ENCODE data around the gene KLF3. TPM values are rescaled to one million over a fixed set of nuclear protein-coding genes. Genes with fewer than 3 reads are reported as not detected.
A peak's percentile ranks its signal among the peaks of the same experiment; 100 is the strongest.

Gene KLF3
- total RNA-seq, 1 experiment from 2014 or later = 29.0 TPM

- Histone ChIP-seq H3K23me2 (ENCODE audit: insufficient read length, low read depth, low read length, poor library complexity, severe bottlenecking) (no peaks in the 10 kb centered on the region), H3K4ac (ENCODE audit: low read depth, low read length) (no peak overlapping the region), H4K5ac (ENCODE audit: insufficient read length, low read depth, low read length) (no peak overlapping the region), H4K91ac (ENCODE audit: insufficient read length, low read depth, low read length) (no peak overlapping the region), H2BK12ac (ENCODE audit: insufficient read length, low read depth, low read length) (no peak overlapping the region), H3K79me2 (ENCODE audit: insufficient read depth, low read length) (no peaks in the 10 kb centered on the region), H3K9me3 (ENCODE audit: control insufficient read depth, low read depth, low read length) (no peaks in the 10 kb centered on the region), H2BK120ac (ENCODE audit: low read depth, low read length, poor library complexity, severe bottlenecking) (no peak overlapping the region), H3K56ac (ENCODE audit: insufficient read length, low read depth, low read length) (no peak overlapping the region), H2AK5ac (ENCODE audit: insufficient read length, low read length) (no peak overlapping the region), H3K18ac (ENCODE audit: insufficient read length, low read depth, low read length) (no peak overlapping the region), H3K4me1 (ENCODE audit: insufficient read depth, low read length) (no peaks in the 10 kb centered on the region), H3K27me3 (ENCODE audit: insufficient read depth, low read length) (no peaks in the 10 kb centered on the region), H4K20me1 (ENCODE audit: control insufficient read depth, insufficient read depth, insufficient read length) (no peaks in the 10 kb centered on the region), H2AFZ (ENCODE audit: low read length) (no peak overlapping the region), H4K8ac (replicated peaks; ENCODE audit: insufficient read length, low read depth, low read length) (no peak overlapping the region), H3T11ph (ENCODE audit: low read length) (no peak overlapping the region), H3K23ac (ENCODE audit: insufficient read length, low read depth, low read length) (no peak overlapping the region), H2BK5ac (ENCODE audit: insufficient read length, low read length) (no peak overlapping the region), H3K4me2 (ENCODE audit: insufficient read depth, insufficient read length, low read length) (no peak overlapping the region), H3K27ac (ENCODE audit: insufficient read length, low read depth, low read length) (no peak overlapping the region), H2BK15ac (ENCODE audit: low read depth, low read length) (no peak overlapping the region), H3K9ac (ENCODE audit: extremely low read depth, insufficient read length, low read length) (no peak overlapping the region), H3K14ac (ENCODE audit: insufficient read depth, low read length) (no peak overlapping the region), H3K79me1 (ENCODE audit: insufficient read depth, low read depth, low read length, poor library complexity, severe bottlenecking) (no peaks in the 10 kb centered on the region), H2BK20ac (ENCODE audit: low read depth, low read length, poor library complexity, severe bottlenecking) (no peak overlapping the region)
- TF ChIP-seq CTCF (conservative IDR thresholded peaks at IDR 0.05) = no peak
- Mint-ChIP-seq H3K9me3 (no peaks in the 10 kb centered on the region), H3K4me3 (no peak overlapping the region), H3K4me1 (peaks cover 8 to 14% of the 10 kb centered on the region in 2 experiments), H3K27ac (peak overlapping the region in 1 of 3 experiments; percentile 31; a peak in 1 of 7 replicates), H3K36me3 (ENCODE audit: insufficient read depth in 1 of 3, low read depth in 3 of 3) (peaks cover 0 to 1% (median 0%) of the 10 kb centered on the region in 3 experiments; a peak in 2 of 7 replicates), H3K27me3 (ENCODE audit: low read depth) (no peaks in the 10 kb centered on the region)
- DNase-seq = no peak
- WGBS (ENCODE audit: extremely low coverage, insufficient read length, low lambda C conversion rate) = no CpG with 5 or more reads among the region's 5 CpGs
Measured at GRCh38 chr4:38615847-38616246, 48.2 kb upstream of the KLF3 start.
